SU-DHL-6 (cell line): ENCODE data around the gene TTC23.

ENCODE experiments used
- H2AFZ ChIP-seq: fragments of 200-600 bp; sonication (generic); 2 replicates; pipeline ENCODE4 v1.6.1; 2014; ENCODE audit warnings: low read depth, mild to moderate bottlenecking, moderate library complexity, mixed read lengths, antibody characterized with exemption, low read length; ENCODE audit not compliant: severe bottlenecking
- H3F3A ChIP-seq: fragments of 200-600 bp; shearing (Covaris generic); 2 replicates; pipeline ENCODE4 v1.6.0; 2016; ENCODE audit warnings: antibody characterized with exemption, mild to moderate bottlenecking; ENCODE audit not compliant: insufficient read depth
- H3K27ac ChIP-seq: fragments of 200-600 bp; sonication (generic); 2 replicates; pipeline ENCODE4 v1.5.1; 2016; ENCODE audit warnings: low read depth, mild to moderate bottlenecking, low read length, moderate library complexity, mixed read lengths
- H3K27me3 ChIP-seq: fragments of 200-600 bp; sonication (generic), shearing (Covaris generic); 2 replicates; pipeline ENCODE4 v1.6.0; 2014; ENCODE audit warnings: mild to moderate bottlenecking, low read length
- H3K36me3 ChIP-seq: fragments of 200-600 bp; sonication (generic); 2 replicates; pipeline ENCODE4 v1.6.1; 2014; ENCODE audit warnings: mild to moderate bottlenecking, low read length, mixed read lengths
- H3K4me2 ChIP-seq: fragments of 300-600, 200-600 bp; shearing (Covaris generic), sonication (generic); 2 replicates; pipeline ENCODE4 v1.6.0; 2014; ENCODE audit warnings: low read length, low read depth, mild to moderate bottlenecking; ENCODE audit not compliant: poor library complexity, severe bottlenecking
- H3K4me3 ChIP-seq: fragments of 200-600 bp; sonication (generic); 2 replicates; pipeline ENCODE4 v1.5.1; 2014; ENCODE audit warnings: antibody characterized with exemption, low read length, mild to moderate bottlenecking, mixed read lengths; ENCODE audit not compliant: insufficient read depth, poor library complexity, severe bottlenecking
- H3K79me2 ChIP-seq: fragments of 200-600 bp; sonication (generic); 2 replicates; pipeline ENCODE4 v1.6.1; 2014; ENCODE audit warnings: mild to moderate bottlenecking, low read length, moderate library complexity; ENCODE audit not compliant: insufficient read depth
- H3K9ac ChIP-seq: fragments of 200-600 bp; sonication (generic); 2 replicates; pipeline ENCODE4 v1.7.0; 2014; ENCODE audit warnings: mild to moderate bottlenecking, low read length
- H3K9me2 ChIP-seq: fragments of 200-600 bp; sonication (generic); replicated peaks from 2 replicates; pipeline ENCODE4 v1.6.1; 2014; ENCODE audit warnings: low read length; ENCODE audit not compliant: insufficient read depth
- H3K9me3 ChIP-seq: fragments of 200-600 bp; sonication (generic); 2 replicates; pipeline ENCODE4 v1.6.1; 2014; ENCODE audit warnings: low read length, mixed read lengths; ENCODE audit not compliant: insufficient read depth
- H4K20me1 ChIP-seq: fragments of 200-600 bp; sonication (generic); 2 replicates; pipeline ENCODE4 v1.6.1; 2014; ENCODE audit warnings: low read depth, mild to moderate bottlenecking, antibody characterized with exemption, low read length, moderate library complexity, mixed read lengths
- CTCF ChIP-seq: fragments of 200-600 bp; sonication (generic); IDR thresholded peaks from one replicate; pipeline ENCODE4 v1.5.1; 2017; ENCODE audit warnings: antibody characterized with exemption, mild to moderate bottlenecking, low read length, moderate library complexity; ENCODE audit not compliant: insufficient read depth, poor library complexity, severe bottlenecking
- EZH2phosphoT487 ChIP-seq: fragments of 200-600 bp; sonication (generic), shearing (Covaris generic); conservative IDR thresholded peaks from 2 replicates; pipeline ENCODE4 v1.6.1; 2018; ENCODE audit warnings: mild to moderate bottlenecking, antibody characterized with exemption, low read length, moderate library complexity, mixed read lengths

TTC23 gene

DNA sequence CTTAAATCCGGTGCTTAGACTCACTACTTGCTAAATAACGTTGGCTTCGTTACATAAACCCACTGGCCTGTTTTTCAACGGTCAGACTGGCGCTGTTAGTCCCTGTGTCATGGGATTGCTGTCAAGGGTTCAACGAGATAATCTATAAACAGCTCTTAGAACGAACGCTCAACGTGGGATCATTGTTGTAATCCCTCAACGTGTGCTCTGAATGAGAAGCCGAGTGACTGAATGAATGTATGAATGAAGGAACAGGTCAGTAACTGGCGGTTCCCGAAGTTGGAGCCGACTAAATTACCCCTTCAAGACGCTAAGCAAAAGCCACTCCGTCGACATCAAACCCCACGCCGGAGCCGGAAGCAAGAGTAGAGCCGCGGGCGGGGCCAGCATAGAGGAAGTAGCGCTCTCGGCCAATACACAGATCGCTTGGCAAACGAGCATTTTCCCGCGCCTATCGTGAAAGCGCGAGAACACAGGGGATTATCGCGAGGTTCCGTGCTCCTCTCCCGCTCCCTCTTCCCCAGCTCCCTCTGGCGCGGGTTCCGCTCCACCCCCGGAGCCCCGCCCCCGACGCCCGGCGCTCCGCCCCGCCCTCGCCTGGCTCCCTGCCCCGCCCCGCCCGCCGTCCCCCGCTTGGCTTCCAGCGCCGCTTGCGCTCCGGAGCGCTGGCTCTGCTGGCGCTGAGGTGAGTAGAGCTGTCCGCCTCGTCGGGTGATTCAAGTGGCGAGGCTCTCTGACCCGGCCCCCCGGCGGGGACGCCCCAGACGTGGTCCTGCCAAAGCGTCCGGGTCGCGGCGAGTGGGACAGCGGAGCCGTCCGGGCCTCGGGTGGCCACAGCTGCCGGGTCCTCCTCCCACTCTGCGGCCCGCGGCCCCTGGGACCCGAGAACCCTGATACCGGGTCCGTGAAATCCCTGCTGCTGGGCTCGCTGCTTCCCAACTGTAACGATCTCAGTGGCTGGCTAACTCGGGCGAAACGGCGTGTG, 1.8 kb upstream of the TTC23 start, which contains the start of gene LRRC28:
Gene LRRC28, plus strand, starts transcription at position 625 of the 985 bp plus-strand sequence. CDS start 4,477 bp downstream, outside the sequence.
- no peak for TF ChIP-seq CTCF
- no peak for TF ChIP-seq EZH2phosphoT487
- no peaks in the 10 kb centered on the region for H3K27me3 ChIP-seq
- peak within 1 kb of the TSS; percentile 82 for H3K4me2 ChIP-seq
- H3K79me2 ChIP-seq: peaks cover 28% of the 10 kb centered on the region; the same call in 1 of the 2 replicates
- H3K36me3 ChIP-seq: 0 out of 2 replicates have a peak, but pooled peaks cover 2% of the 10 kb centered on the region
- H4K20me1 ChIP-seq: no peaks in the 10 kb centered on the region
- H2AFZ ChIP-seq: peak within 1 kb of the TSS; percentile 94
- H3K4me3 ChIP-seq: peak within 1 kb of the TSS; percentile 93
- no peaks in the 10 kb centered on the region for H3K9me3 ChIP-seq
- H3F3A ChIP-seq: peaks cover 32% of the 10 kb centered on the region
- peak within 1 kb of the TSS; percentile 90 for H3K9ac ChIP-seq
- no peaks in the 10 kb centered on the region for H3K9me2 ChIP-seq
- peak within 1 kb of the TSS; percentile 77 for H3K27ac ChIP-seq

DNA sequence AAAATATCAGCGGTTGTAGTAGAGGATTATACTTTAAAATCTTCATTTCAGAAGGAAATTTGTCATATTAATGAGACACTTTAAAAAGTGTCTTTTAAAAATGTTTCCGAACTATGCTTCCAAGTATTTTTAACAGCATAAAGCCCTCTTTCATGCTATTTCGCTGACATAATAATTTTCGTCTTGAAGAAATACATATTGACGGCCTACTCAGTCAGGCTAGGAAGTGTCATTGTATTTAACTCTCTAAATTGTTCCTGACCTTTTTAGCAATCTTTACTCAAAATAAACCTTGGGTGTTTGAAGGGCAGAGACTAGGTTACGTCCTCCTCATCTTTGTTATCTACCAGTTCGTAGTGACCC, 1.1 kb upstream of the TTC23 start:
- Histone ChIP-seq H3K79me2 (peaks cover 28% of the 10 kb centered on the region; the same call in 1 of the 2 replicates), H2AFZ (peak overlapping the region; percentile 86), H3K9ac (peak overlapping the region; percentile 90), H3K36me3 (no peaks in the 10 kb centered on the region), H3K27me3 (no peaks in the 10 kb centered on the region), H3K9me2 (no peaks in the 10 kb centered on the region), H3K27ac (peak overlapping the region; percentile 77), H3K9me3 (no peaks in the 10 kb centered on the region), H3F3A (peaks cover 32% of the 10 kb centered on the region), H3K4me3 (peak overlapping the region; percentile 52), H3K4me2 (peak overlapping the region; percentile 53), H4K20me1 (no peaks in the 10 kb centered on the region)
- TF ChIP-seq CTCF (no peak), EZH2phosphoT487 (no peak)

DNA sequence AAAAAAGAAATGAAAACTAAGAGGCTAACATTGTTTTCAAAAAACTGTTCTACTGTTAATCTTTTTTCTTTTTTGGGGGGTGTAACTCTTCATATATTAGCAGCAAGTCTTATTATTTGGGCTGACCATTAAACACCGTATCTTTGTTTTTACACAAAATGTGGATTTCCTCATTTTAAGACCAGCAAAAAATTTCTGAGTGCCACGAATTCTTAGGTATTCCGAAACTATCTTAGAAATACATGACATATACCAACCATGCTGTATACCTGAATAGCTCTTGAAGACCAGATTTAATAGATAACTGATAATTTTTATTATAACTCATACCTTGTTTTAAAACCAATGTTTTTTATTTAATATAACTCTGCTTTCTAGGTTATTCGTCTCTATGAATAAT, 620 bp upstream of the TTC23 start:
- H3K9me3 ChIP-seq: no peaks in the 10 kb centered on the region
- H3K27me3 ChIP-seq: no peaks in the 10 kb centered on the region
- H3K4me2 ChIP-seq: peak overlapping the region; percentile 53
- TF ChIP-seq CTCF (no peak), EZH2phosphoT487 (no peak)
- peak overlapping the region; percentile 77 for H3K27ac ChIP-seq
- H3F3A ChIP-seq: peaks cover 32% of the 10 kb centered on the region
- peak overlapping the region; percentile 86 for H2AFZ ChIP-seq
- no peaks in the 10 kb centered on the region for H4K20me1 ChIP-seq
- H3K4me3 ChIP-seq: peak overlapping the region; percentile 52
- peak overlapping the region; percentile 90 for H3K9ac ChIP-seq
- no peaks in the 10 kb centered on the region for H3K9me2 ChIP-seq
- peaks cover 28% of the 10 kb centered on the region; the same call in 1 of the 2 replicates for H3K79me2 ChIP-seq
- no peaks in the 10 kb centered on the region for H3K36me3 ChIP-seq
